Ishikawa (cell line): ENCODE measurements around the gene ANKRD40.

Experiments
- CEBPB ChIP-seq: IDR thresholded peaks from 2 replicates; pipeline ENCODE4 v1.6.1; 2012
- CREB1 ChIP-seq: IDR thresholded peaks from 2 replicates; pipeline ENCODE4 v1.6.1; 2012; ENCODE audit warnings: low read depth
- EGR1 ChIP-seq: IDR thresholded peaks from 2 replicates; pipeline ENCODE4 v1.6.1; 2012
- EP300 ChIP-seq: IDR thresholded peaks from 2 replicates; pipeline ENCODE4 v1.6.1; 2012; ENCODE audit warnings: borderline replicate concordance
- FOXM1 ChIP-seq: IDR thresholded peaks from 2 replicates; pipeline ENCODE4 v1.6.1; 2012; ENCODE audit warnings: low read depth, borderline replicate concordance
- NFIC ChIP-seq: IDR thresholded peaks from 2 replicates; pipeline ENCODE4 v1.6.1; 2012
- RAD21 ChIP-seq: IDR thresholded peaks from 2 replicates; pipeline ENCODE4 v1.6.1; 2012; ENCODE audit warnings: low read depth
- TAF1 ChIP-seq: IDR thresholded peaks from 2 replicates; pipeline ENCODE4 v1.6.1; 2012; ENCODE audit warnings: low read depth, mild to moderate bottlenecking
- TCF12 ChIP-seq: IDR thresholded peaks from 2 replicates; pipeline ENCODE4 v1.6.1; 2012; ENCODE audit warnings: low read depth
- TEAD4 ChIP-seq: IDR thresholded peaks from 2 replicates; pipeline ENCODE4 v1.6.1; 2012
- YY1 ChIP-seq: IDR thresholded peaks from 2 replicates; pipeline ENCODE4 v1.6.1; 2012; ENCODE audit warnings: low read depth
- ZBTB7A ChIP-seq: IDR thresholded peaks from 2 replicates; pipeline ENCODE4 v1.6.1; 2012; ENCODE audit warnings: low read depth
- TF ChIP-seq, protein P1 (sequence below): IDR thresholded peaks from 2 replicates; pipeline ENCODE4 v1.6.1; 2012; ENCODE audit warnings: low read depth, mild to moderate bottlenecking
- TF ChIP-seq, protein P2 (sequence below): IDR thresholded peaks from 2 replicates; pipeline ENCODE4 v1.6.1; 2012
- TF ChIP-seq, protein P3 (sequence below): IDR thresholded peaks from 2 replicates; pipeline ENCODE4 v1.6.1; 2012

The ANKRD40 gene

DNA sequence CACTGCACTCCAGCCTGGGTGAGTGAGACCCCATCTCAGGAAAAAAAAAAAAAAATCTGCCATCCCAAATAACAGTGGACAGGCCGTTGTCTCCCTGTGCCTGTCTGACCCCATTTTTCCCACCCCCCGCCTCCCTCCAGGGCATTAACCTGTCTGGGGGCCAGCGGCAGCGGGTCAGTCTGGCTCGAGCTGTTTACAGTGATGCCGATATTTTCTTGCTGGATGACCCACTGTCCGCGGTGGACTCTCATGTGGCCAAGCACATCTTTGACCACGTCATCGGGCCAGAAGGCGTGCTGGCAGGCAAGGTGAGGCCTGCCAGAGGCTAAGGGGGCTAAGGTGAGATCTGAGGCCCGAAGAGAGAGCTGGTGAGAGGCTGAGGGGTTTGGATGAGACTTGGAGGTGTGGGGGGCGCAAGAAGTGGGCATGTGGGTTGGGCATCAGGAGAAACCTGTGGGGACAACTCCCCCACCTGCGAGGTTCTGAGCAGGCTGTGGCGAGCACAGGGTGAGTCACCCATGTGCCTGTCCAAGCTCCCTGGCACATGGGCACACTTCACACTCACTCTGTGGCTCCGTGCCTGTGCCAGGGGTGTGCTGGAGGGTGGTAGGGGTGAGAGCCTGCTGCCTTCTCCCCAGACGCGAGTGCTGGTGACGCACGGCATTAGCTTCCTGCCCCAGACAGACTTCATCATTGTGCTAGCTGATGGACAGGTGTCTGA, 34.7 kb downstream of the ANKRD40 start:
- no peak for TF ChIP-seq TCF12
- TF ChIP-seq, protein P1, sequence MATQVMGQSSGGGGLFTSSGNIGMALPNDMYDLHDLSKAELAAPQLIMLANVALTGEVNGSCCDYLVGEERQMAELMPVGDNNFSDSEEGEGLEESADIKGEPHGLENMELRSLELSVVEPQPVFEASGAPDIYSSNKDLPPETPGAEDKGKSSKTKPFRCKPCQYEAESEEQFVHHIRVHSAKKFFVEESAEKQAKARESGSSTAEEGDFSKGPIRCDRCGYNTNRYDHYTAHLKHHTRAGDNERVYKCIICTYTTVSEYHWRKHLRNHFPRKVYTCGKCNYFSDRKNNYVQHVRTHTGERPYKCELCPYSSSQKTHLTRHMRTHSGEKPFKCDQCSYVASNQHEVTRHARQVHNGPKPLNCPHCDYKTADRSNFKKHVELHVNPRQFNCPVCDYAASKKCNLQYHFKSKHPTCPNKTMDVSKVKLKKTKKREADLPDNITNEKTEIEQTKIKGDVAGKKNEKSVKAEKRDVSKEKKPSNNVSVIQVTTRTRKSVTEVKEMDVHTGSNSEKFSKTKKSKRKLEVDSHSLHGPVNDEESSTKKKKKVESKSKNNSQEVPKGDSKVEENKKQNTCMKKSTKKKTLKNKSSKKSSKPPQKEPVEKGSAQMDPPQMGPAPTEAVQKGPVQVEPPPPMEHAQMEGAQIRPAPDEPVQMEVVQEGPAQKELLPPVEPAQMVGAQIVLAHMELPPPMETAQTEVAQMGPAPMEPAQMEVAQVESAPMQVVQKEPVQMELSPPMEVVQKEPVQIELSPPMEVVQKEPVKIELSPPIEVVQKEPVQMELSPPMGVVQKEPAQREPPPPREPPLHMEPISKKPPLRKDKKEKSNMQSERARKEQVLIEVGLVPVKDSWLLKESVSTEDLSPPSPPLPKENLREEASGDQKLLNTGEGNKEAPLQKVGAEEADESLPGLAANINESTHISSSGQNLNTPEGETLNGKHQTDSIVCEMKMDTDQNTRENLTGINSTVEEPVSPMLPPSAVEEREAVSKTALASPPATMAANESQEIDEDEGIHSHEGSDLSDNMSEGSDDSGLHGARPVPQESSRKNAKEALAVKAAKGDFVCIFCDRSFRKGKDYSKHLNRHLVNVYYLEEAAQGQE = no peak
- no peak for TF ChIP-seq RAD21
- TF ChIP-seq, protein P2, sequence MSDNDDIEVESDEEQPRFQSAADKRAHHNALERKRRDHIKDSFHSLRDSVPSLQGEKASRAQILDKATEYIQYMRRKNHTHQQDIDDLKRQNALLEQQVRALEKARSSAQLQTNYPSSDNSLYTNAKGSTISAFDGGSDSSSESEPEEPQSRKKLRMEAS = no peak
- no peak for TF ChIP-seq FOXM1
- TF ChIP-seq TEAD4 = no peak
- TF ChIP-seq NFIC = no peak
- no peak for TF ChIP-seq ZBTB7A
- no peak for TF ChIP-seq CREB1
- TF ChIP-seq YY1 = no peak
- no peak for TF ChIP-seq EGR1
- no peak for TF ChIP-seq TAF1
- TF ChIP-seq, protein P3, sequence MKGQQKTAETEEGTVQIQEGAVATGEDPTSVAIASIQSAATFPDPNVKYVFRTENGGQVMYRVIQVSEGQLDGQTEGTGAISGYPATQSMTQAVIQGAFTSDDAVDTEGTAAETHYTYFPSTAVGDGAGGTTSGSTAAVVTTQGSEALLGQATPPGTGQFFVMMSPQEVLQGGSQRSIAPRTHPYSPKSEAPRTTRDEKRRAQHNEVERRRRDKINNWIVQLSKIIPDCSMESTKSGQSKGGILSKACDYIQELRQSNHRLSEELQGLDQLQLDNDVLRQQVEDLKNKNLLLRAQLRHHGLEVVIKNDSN = no peak
- no peak for TF ChIP-seq CEBPB
- no peak for TF ChIP-seq EP300

DNA sequence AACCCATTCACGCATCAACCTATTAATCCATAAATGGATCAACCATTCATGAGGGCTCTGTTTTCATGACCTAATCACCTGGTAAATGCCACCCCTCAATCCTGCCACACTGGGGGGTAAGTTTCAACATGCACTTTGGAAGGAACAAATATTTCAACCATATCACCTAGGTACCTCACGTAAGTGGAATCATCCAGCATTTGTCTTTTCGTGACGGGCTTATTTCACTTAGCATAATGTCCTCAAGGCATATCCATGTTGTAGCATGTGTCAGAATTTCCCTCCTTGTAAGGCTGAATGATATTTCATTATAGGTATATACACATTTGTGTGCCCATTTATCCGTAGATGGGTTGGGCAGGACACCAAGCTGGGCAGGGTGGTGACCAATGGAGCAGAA, 35.6 kb downstream of the ANKRD40 start:
- TF ChIP-seq EGR1 = no peak
- no peak for TF ChIP-seq YY1
- TF ChIP-seq FOXM1 = no peak
- TF ChIP-seq, protein P1 = no peak
- no peak for TF ChIP-seq CEBPB
- no peak for TF ChIP-seq TEAD4
- TF ChIP-seq, protein P2 = no peak
- TF ChIP-seq, protein P3 = no peak
- no peak for TF ChIP-seq TAF1

DNA sequence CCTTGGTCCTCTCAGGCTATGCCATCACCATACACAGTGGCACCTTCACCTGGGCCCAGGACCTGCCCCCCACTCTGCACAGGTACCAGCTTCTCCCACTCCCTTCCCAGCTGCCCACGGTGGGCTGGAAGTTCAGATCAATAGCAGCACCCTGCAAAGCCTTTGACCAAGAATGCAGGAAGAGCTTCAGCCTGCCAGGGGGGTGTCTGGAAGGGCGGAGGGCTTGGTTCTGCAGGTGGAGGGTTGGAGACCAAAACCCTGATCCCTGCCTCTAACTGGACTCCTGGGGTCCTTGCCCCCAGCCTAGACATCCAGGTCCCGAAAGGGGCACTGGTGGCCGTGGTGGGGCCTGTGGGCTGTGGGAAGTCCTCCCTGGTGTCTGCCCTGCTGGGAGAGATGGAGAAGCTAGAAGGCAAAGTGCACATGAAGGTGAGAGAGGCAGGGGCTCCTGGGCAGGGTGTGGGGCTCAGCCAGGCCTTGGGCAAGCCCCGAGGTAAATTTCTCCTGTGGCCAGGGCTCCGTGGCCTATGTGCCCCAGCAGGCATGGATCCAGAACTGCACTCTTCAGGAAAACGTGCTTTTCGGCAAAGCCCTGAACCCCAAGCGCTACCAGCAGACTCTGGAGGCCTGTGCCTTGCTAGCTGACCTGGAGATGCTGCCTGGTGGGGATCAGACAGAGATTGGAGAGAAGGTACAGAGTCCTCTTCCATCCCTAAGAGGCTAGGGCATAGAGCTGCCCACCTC, 38.7 kb downstream of the ANKRD40 start:
- TF ChIP-seq TCF12 (no peak), FOXM1 (no peak)
- TF ChIP-seq, protein P3 = no peak
- TF ChIP-seq, protein P2 = no peak

DNA sequence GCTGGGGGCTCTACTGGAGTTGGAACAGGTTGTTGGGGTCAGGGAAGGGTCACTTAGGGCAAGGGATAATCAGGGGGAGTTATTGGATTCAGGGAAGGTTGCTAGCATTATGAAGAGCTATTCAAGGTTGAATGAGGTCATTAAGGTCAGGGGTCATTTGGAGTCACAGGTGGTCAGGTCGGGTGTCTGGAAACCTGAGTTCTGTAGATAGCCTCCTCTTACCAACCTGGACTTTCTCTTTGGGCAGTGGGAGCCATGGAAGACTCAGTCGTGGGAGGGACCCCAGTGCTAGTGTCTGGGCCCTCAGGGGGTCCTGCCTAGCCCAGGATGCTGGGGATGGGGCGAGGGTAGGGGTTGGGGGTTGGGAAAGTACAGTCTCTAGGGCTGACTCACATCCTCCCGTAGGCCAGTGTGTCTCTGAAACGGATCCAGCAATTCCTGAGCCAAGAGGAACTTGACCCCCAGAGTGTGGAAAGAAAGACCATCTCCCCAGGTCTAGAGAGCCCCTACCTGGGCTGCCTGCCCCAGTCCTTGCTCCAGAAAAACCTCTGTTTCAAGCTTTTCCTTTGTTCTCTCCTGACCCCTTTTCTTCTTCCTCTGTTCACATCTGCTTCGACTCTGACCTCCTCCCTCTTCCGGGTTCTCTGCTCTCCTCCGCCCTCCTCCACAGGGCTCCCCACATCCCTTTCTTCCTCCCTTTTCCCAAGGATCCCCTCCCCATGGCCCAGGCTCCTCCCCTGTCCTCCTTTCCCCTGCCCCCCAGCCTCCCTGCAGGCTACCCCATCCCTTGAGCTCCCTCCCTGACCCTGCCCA, 39.5 kb downstream of the ANKRD40 start:
- no peak for TF ChIP-seq EGR1
- no peak for TF ChIP-seq TEAD4
- no peak for TF ChIP-seq ZBTB7A
- no peak for TF ChIP-seq FOXM1
- no peak for TF ChIP-seq CEBPB
- TF ChIP-seq CREB1 = no peak
- no peak for TF ChIP-seq YY1
- TF ChIP-seq, protein P3 = no peak
- TF ChIP-seq, protein P1 = no peak
- TF ChIP-seq TAF1 = no peak
- TF ChIP-seq TCF12 = no peak
- TF ChIP-seq EP300 = no peak
